HG02970 (cell line): ENCODE measurements around the gene COX19.

Experiments used
- ATAC-seq: cut with Tn5 transposase; IDR thresholded peaks from one replicate; pipeline ENCODE4 v1.9.1; 2021; ENCODE audit warnings: mild to moderate bottlenecking, moderate library complexity, moderate number of reproducible peaks; ENCODE audit not compliant: unreplicated experiment, low FRiP score

The COX19 gene

GRCh38 chr7:974820-975681 lies at the start of gene COX19:
Gene COX19 (minus strand): TSS chr7:975549. CDS start chr7:975509, 40 bp downstream.
- ATAC-seq: peak; percentile 85

GRCh38 chr7:1024331-1024841 lies 49.0 kb upstream of the COX19 start:
- ATAC-seq: peak; percentile 48

- no peak for ATAC-seq
Observed at GRCh38 chr7:1022801-1023465, 47.6 kb upstream of the COX19 start.

- ATAC-seq: no peak
Observed at GRCh38 chr7:1022356-1022755, 47.0 kb upstream of the COX19 start.

GRCh38 chr7:1021931-1022330 lies 46.6 kb upstream of the COX19 start:
- no peak for ATAC-seq

GRCh38 chr7:1021366-1021765 lies 46.0 kb upstream of the COX19 start:
- ATAC-seq: no peak

- no peak for ATAC-seq
Observed at GRCh38 chr7:1020849-1021251, 45.5 kb upstream of the COX19 start.

GRCh38 chr7:1019789-1020610 lies 44.7 kb upstream of the COX19 start:
- no peak for ATAC-seq

- no peak for ATAC-seq
Observed at GRCh38 chr7:1019255-1019785, 44.0 kb upstream of the COX19 start.

GRCh38 chr7:1018334-1018695 lies 43.0 kb upstream of the COX19 start:
- no peak for ATAC-seq

GRCh38 chr7:1017586-1018333 lies 42.4 kb upstream of the COX19 start:
- ATAC-seq: no peak

- no peak for ATAC-seq
Observed at GRCh38 chr7:1016577-1017531, 41.5 kb upstream of the COX19 start.

- no peak for ATAC-seq
Observed at GRCh38 chr7:1015196-1016121, 40.1 kb upstream of the COX19 start.

GRCh38 chr7:1014681-1015080 lies 39.3 kb upstream of the COX19 start:
- no peak for ATAC-seq

GRCh38 chr7:1013581-1013980 lies 38.2 kb upstream of the COX19 start:
- ATAC-seq: no peak

GRCh38 chr7:1012716-1013095 lies 37.4 kb upstream of the COX19 start:
- ATAC-seq: no peak

GRCh38 chr7:1012004-1012715 lies 36.8 kb upstream of the COX19 start:
- no peak for ATAC-seq
